Astrocyte (in vitro differentiated cells and primary cell): ENCODE results near the gene TAAR8. TPM values are rescaled to one million over a fixed set of nuclear protein-coding genes. Genes with fewer than 3 reads are reported as not detected.

ENCODE experiments used
- DNase-seq: peaks from one replicate; pipeline ENCODE4 v3.0.0-alpha.2; 2010; ENCODE audit warnings: low read depth
- FAIRE-seq: peaks from 2 replicates; lab custom pipeline; 2011; peaks lifted over from hg19 to GRCh38; lab: Jason Lieb, UNC
- H2AFZ ChIP-seq: 2 replicates; pipeline ENCODE4 v1.6.0; 2012; ENCODE audit warnings: low read depth, low read length, inconsistent platforms
- H3K27ac ChIP-seq: 2 replicates; pipeline ENCODE4 v1.5.1; 2011; ENCODE audit warnings: low read depth, low read length, inconsistent platforms
- H3K27me3 ChIP-seq: 2 replicates; pipeline ENCODE4 v1.6.0; 2011; ENCODE audit warnings: low read length, inconsistent platforms; ENCODE audit not compliant: insufficient read depth
- H3K36me3 ChIP-seq: 2 replicates; pipeline ENCODE4 v1.5.1; 2011; ENCODE audit warnings: low read length, inconsistent platforms; ENCODE audit not compliant: insufficient read depth
- H3K4me1 ChIP-seq: 2 replicates; pipeline ENCODE4 v1.5.1; 2011; ENCODE audit warnings: low read length, inconsistent platforms; ENCODE audit not compliant: insufficient read depth
- H3K4me2 ChIP-seq: 2 replicates; pipeline ENCODE4 v1.6.0; 2012; ENCODE audit warnings: low read length, inconsistent platforms
- H3K4me3 ChIP-seq: 2 replicates; pipeline ENCODE4 v1.5.1; 2011; ENCODE audit warnings: low read depth, mild to moderate bottlenecking, low read length, inconsistent platforms; ENCODE audit not compliant: insufficient read depth
- H3K79me2 ChIP-seq: 2 replicates; pipeline ENCODE4 v1.6.0; 2012; ENCODE audit warnings: mild to moderate bottlenecking, low read length, inconsistent platforms; ENCODE audit not compliant: insufficient read depth
- H3K9ac ChIP-seq: 2 replicates; pipeline ENCODE4 v1.6.0; 2012; ENCODE audit warnings: mild to moderate bottlenecking, low read length, inconsistent platforms
- H3K9me3 ChIP-seq: 2 replicates; pipeline ENCODE4 v1.5.1; 2012; ENCODE audit warnings: low read depth, mild to moderate bottlenecking, low read length, inconsistent platforms; ENCODE audit not compliant: insufficient read depth
- H4K20me1 ChIP-seq: 2 replicates; pipeline ENCODE4 v1.6.0; 2012; ENCODE audit warnings: low read length, inconsistent platforms; ENCODE audit not compliant: insufficient read depth
- H3K27ac Mint-ChIP-seq: one replicate; pipeline ENCODE4 v1.8.0; 2021; ENCODE audit warnings: mild to moderate bottlenecking, mixed read lengths; ENCODE audit not compliant: unreplicated experiment
- H3K27me3 Mint-ChIP-seq: one replicate; pipeline ENCODE4 v1.8.0; 2021; ENCODE audit warnings: low read depth, mixed read lengths; ENCODE audit not compliant: unreplicated experiment
- H3K36me3 Mint-ChIP-seq: one replicate; pipeline ENCODE4 v1.8.0; 2021; ENCODE audit warnings: low read depth, mixed read lengths; ENCODE audit not compliant: unreplicated experiment
- H3K4me1 Mint-ChIP-seq: one replicate; pipeline ENCODE4 v1.8.0; 2021; ENCODE audit warnings: low read depth, mixed read lengths; ENCODE audit not compliant: unreplicated experiment
- H3K4me3 Mint-ChIP-seq: one replicate; pipeline ENCODE4 v1.8.0; 2021; ENCODE audit warnings: mild to moderate bottlenecking, moderate library complexity, mixed read lengths; ENCODE audit not compliant: unreplicated experiment
- H3K9me3 Mint-ChIP-seq: one replicate; pipeline ENCODE4 v1.8.0; 2021; ENCODE audit warnings: mild to moderate bottlenecking, mixed read lengths; ENCODE audit not compliant: unreplicated experiment
- CTCF ChIP-seq: IDR thresholded peaks from 2 replicates; pipeline ENCODE4 v1.5.1; 2011; ENCODE audit warnings: low read depth, mild to moderate bottlenecking, inconsistent platforms, low read length, moderate library complexity; ENCODE audit not compliant: insufficient read depth
- EZH2 ChIP-seq: IDR thresholded peaks from 2 replicates; pipeline ENCODE4 v1.6.1; 2012; ENCODE audit warnings: mild to moderate bottlenecking, low read length, inconsistent platforms; ENCODE audit not compliant: insufficient read depth
- total RNA-seq: library from RNA; stranded (reverse); gene quantifications from 2 replicates; pipeline ENCODE4 v1.2.1, GENCODE V29; 2021

The TAAR8 gene
- total RNA-seq, 1 donor from 2014 or later: not detected

GRCh38 chr6:132525866-132526265 is 26.6 kb upstream of the TAAR8 start:
- Histone ChIP-seq H3K9ac (no peak overlapping the region), H3K27me3 (peaks cover 2% of the 10 kb centered on the region), H4K20me1 (no peaks in the 10 kb centered on the region), H3K4me1 (no peaks in the 10 kb centered on the region), H3K9me3 (no peaks in the 10 kb centered on the region), H2AFZ (no peak overlapping the region), H3K36me3 (no peaks in the 10 kb centered on the region), H3K27ac (no peak overlapping the region), H3K79me2 (no peaks in the 10 kb centered on the region), H3K4me3 (no peak overlapping the region), H3K4me2 (no peak overlapping the region)
- H3K27ac Mint-ChIP-seq: no peak overlapping the region
- DNase-seq (no peak), FAIRE-seq (no peak)
- H3K27me3 Mint-ChIP-seq: no peaks in the 10 kb centered on the region
- no peak overlapping the region for H3K4me3 Mint-ChIP-seq
- no peaks in the 10 kb centered on the region for H3K4me1 Mint-ChIP-seq
- no peak for TF ChIP-seq CTCF
- no peak for TF ChIP-seq EZH2
- no peaks in the 10 kb centered on the region for H3K9me3 Mint-ChIP-seq
- no peaks in the 10 kb centered on the region for H3K36me3 Mint-ChIP-seq

GRCh38 chr6:132526461-132526860 is 26.0 kb upstream of the TAAR8 start:
- Mint-ChIP-seq H3K4me3 (no peak overlapping the region), H3K9me3 (no peaks in the 10 kb centered on the region), H3K27ac (no peak overlapping the region), H3K27me3 (no peaks in the 10 kb centered on the region), H3K4me1 (no peaks in the 10 kb centered on the region), H3K36me3 (no peaks in the 10 kb centered on the region)
- H3K4me3 ChIP-seq: no peak overlapping the region
- no peaks in the 10 kb centered on the region for H3K9me3 ChIP-seq
- no peaks in the 10 kb centered on the region for H3K36me3 ChIP-seq
- H3K9ac ChIP-seq: no peak overlapping the region
- no peaks in the 10 kb centered on the region for H3K4me1 ChIP-seq
- H3K4me2 ChIP-seq: no peak overlapping the region
- H2AFZ ChIP-seq: no peak overlapping the region
- H3K27me3 ChIP-seq: peaks cover 2% of the 10 kb centered on the region
- FAIRE-seq (no peak), DNase-seq (no peak)
- no peaks in the 10 kb centered on the region for H4K20me1 ChIP-seq
- H3K27ac ChIP-seq: no peak overlapping the region
- H3K79me2 ChIP-seq: no peaks in the 10 kb centered on the region
- TF ChIP-seq EZH2 (no peak), CTCF (no peak)

- TF ChIP-seq CTCF (no peak), EZH2 (no peak)
- Mint-ChIP-seq H3K27ac (no peak overlapping the region), H3K27me3 (no peaks in the 10 kb centered on the region), H3K4me1 (no peaks in the 10 kb centered on the region), H3K4me3 (no peak overlapping the region), H3K36me3 (no peaks in the 10 kb centered on the region), H3K9me3 (no peaks in the 10 kb centered on the region)
- H3K36me3 ChIP-seq: no peaks in the 10 kb centered on the region
- no peaks in the 10 kb centered on the region for H4K20me1 ChIP-seq
- no peak overlapping the region for H3K4me3 ChIP-seq
- H3K9ac ChIP-seq: no peak overlapping the region
- H3K27ac ChIP-seq: no peak overlapping the region
- no peak overlapping the region for H3K4me2 ChIP-seq
- H3K79me2 ChIP-seq: no peaks in the 10 kb centered on the region
- no peaks in the 10 kb centered on the region for H3K4me1 ChIP-seq
- DNase-seq (no peak), FAIRE-seq (no peak)
- no peak overlapping the region for H2AFZ ChIP-seq
- peaks cover 2% of the 10 kb centered on the region for H3K27me3 ChIP-seq
- H3K9me3 ChIP-seq: no peaks in the 10 kb centered on the region
Observed at GRCh38 chr6:132527791-132528190, 24.7 kb upstream of the TAAR8 start.
